Activated T-cell treated with anti-CD3 and anti-CD28 coated beads, Interleukin-2, amount 50 U/mL, for 1 hour (primary cell): ENCODE data around the gene THOC1.

Experiments used
- DNase-seq: peaks from one replicate; pipeline ENCODE4 v3.0.0-alpha.2; 2020

The THOC1 gene

DNA sequence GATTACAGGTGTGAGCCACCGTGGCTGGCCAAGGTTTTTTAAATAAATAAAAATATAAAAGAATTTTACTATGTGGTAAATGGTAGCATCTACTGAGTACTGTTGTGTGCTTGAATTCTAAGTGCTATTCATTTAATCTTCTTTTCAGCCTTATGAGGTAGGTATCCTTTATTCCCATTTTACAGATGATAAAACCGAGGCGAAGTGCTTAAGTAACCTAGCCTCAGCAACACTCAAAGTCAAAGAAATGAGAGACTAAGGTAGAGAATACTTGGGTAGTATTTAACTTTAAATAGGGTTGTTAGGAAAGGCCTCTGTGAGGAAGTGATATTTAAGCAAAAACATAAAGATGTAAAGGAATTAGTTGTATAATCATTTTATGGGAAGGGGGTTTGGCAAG is 5.7 kb upstream of the THOC1 start:
- DNase-seq, result no peak

- no peak for DNase-seq
Observed at GRCh38 chr18:272650-273049, 4.8 kb upstream of the THOC1 start.

GRCh38 chr18:269480-270095 is 1.7 kb upstream of the THOC1 start:
- DNase-seq, result no peak

DNA sequence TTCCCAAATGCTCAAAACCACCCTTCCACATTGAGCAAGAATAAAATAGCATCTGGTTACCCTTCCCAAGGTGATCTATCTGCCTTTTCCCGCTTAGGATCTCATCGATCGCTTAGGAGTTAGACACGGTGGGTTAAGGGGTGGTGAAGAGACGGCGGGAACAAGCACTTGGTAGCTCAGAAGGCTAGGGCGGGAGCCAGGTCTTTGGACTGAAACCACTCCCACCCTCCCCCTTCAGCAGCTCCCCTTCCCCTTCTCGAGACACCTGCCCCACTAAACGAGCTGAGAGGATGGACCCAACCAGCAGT is 513 bp downstream of the THOC1 start:
- DNase-seq, result no peak

- no peak for DNase-seq
Observed at GRCh38 chr18:261398-262073, 6.3 kb downstream of the THOC1 start.

- no peak for DNase-seq
Observed at GRCh38 chr18:260547-260946, 7.3 kb downstream of the THOC1 start.

- no peak for DNase-seq
Observed at GRCh38 chr18:255171-255570, 12.7 kb downstream of the THOC1 start.

GRCh38 chr18:253121-253520 is 14.7 kb downstream of the THOC1 start:
- no peak for DNase-seq

GRCh38 chr18:251572-251971 is 16.3 kb downstream of the THOC1 start:
- DNase-seq, result no peak

DNA sequence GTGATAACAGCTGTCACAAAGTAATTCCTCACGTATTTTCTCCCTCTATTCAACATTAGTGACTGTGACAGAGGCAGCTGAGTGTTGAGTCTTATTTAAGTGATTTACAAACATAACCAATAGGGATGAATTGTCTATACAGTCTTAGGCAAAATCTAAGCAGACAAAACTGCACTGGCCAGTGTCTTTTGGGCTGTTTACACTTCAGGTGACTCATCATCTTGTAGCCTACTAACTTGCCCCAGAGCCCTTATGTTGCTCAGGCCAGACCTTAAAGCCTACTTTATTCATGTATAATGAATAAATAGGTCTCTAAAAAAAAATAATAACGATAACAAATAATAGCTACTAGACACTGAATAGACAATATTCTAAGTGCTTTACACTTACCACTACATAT is 17.2 kb downstream of the THOC1 start:
- DNase-seq, result no peak

- no peak for DNase-seq
Observed at GRCh38 chr18:248053-248452, 19.8 kb downstream of the THOC1 start.

- DNase-seq, result no peak
Observed at GRCh38 chr18:245282-245847, 22.5 kb downstream of the THOC1 start.

DNA sequence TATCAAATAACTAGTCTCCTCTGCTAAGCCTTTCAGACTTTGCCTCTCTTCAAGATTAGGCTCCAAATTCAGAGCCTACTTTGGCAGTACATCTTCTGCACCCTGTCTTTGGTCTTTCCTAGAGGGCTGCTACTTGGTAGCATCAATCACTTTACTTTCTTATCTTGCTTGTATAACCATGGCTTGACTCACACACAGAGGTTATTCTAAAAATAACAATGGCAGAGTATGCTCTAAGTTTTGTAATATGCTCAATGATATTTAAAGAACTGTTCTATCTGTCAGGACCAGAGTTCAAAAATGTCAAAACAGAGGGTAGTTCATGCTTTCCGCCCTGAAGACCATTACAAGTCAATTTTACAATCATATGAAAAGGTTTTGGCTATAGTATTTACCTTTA is 27.7 kb downstream of the THOC1 start:
- DNase-seq, result no peak

DNA sequence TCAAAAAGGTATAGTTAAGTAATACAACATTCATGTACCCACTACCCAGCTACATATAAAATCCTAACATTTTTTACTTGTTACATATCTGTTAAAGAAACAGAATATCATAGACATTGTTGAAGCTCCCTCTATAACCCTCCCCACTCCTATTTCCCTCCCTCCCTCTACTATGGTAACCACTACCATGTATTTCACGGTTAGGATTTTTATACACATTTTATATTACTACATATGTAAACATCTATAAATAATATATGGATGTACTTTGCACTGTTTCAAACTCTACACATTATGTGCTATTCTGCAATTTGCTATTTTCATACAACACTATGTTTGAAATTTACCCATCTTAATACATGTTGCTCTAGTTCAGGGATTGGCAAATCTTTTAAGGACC is 36.3 kb downstream of the THOC1 start:
- no peak for DNase-seq

- no peak for DNase-seq
Observed at GRCh38 chr18:228586-228985, 39.3 kb downstream of the THOC1 start.

DNA sequence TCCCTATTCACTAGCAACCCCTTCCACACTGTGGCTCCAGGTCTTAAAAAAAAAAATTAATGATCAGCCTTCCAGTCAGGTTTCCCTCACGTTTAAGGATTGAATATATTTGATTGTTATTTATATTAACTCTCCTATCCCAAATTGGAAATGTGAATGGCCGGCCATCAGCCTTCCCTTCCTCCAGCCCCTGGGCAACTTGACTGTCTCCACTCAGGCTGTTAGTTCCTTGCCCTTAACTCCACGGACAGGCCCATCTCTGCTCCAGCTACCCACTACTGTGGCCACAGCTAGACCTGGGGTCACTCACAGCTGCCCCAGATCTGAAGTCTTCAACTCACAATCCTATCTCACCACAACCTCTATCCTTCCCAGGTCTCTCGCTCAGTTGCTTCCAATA is 39.9 kb downstream of the THOC1 start:
- no peak for DNase-seq

DNA sequence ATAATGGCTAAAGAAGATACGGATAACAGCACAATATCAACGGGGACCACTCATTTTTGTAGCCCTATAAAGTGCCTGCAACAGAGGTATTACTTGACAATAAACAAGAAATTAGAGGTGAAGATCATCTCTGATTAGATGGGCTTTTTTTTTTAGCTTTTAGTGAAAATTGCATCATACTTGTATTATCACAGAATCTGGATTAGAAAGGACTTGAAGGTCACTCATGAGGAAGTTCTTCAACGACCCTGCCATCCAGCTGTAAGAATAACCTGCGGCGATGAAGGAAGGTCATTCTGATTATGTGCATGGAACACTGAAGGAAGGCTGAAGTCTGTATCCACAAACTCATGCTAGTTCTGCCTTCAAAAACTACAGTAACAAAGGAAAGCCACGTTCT is 40.5 kb downstream of the THOC1 start:
- no peak for DNase-seq

GRCh38 chr18:225745-226144 is 42.1 kb downstream of the THOC1 start:
- no peak for DNase-seq

- no peak for DNase-seq
Observed at GRCh38 chr18:220708-221107, 47.1 kb downstream of the THOC1 start.

- DNase-seq, result no peak
Observed at GRCh38 chr18:217532-218336, 50.1 kb downstream of the THOC1 start.

GRCh38 chr18:215448-216010 is 52.3 kb downstream of the THOC1 start:
- no peak for DNase-seq

- no peak for DNase-seq
Observed at GRCh38 chr18:213966-214365, 53.9 kb downstream of the THOC1 start.

DNA sequence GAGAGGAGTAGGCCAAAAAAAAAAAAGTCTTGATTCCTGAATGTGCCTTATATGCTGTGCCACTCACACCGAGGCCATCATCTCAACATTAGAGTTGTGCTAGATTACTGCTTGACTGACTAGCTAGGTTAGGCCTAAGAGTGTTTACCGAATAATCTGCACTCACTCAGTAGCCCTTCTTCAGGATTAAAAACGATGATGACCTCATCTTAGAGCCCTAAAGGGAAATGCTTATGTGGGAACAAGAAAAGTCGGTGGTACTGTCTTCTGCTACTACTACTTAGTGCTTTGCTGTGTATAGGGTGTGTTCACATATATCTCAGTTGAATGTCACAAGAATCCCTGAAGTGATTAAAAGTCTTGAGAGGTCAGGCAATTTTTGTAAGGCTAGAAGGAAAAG is 54.3 kb downstream of the THOC1 start:
- no peak for DNase-seq

DNA sequence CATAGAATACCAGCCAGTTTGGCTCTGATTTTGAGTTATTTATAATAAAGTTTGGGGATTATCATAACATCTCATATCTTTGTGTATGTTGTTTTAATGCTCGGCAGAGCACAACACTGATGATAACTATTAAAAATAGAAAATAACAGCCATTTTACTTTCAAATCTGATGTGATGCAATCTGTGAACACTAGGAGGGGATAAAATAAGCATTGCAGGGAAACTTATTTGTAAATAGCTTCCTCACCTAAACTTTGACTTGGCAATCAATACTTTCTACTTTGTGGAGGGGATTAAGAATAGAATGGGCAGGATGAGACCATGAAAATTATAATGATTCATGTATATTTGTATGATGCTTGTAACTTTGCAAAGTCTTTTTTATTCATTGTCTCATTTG is 55.1 kb downstream of the THOC1 start:
- DNase-seq, result no peak
